GM21447 (cell line): Measurements from ENCODE around the gene NBAS.
"Not testable (repeated sequence)": the region's sequence is repeated elsewhere in the genome, so short reads cannot be mapped to it uniquely, and the experiment has no call there.

Experiments
- ATAC-seq: cut with Tn5 transposase; IDR thresholded peaks from one replicate; pipeline ENCODE4 v1.9.1; 2021; ENCODE audit not compliant: unreplicated experiment

NBAS gene

DNA sequence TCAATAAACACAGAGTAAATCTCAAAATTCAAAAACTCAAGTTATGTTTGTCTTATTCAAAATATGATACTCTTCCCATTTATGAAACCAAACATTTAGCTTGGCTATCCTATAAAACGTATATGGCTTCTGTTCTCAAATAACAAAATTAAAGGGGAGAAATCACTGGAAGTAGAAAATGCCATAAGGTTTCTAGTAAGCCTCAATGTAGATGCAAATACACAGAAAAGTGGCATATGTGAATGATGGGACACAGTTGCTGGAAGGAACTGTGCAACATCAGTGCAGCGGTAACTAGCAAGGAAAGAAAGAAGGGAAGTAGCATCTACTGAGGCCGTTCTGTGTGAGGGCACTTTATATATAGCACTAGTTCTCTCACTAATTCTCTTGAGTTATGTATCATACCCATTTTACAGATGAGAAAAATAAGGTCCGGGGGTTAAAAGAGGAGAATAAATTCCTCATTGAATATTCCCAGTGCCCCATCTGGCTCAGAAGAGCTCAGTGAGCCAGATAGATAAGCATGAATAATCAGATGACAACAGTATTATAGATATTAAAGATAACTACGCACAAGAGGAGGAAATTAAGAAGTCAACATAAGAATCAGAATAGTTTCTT is 27.2 kb downstream of the NBAS start:
- ATAC-seq: no peak

DNA sequence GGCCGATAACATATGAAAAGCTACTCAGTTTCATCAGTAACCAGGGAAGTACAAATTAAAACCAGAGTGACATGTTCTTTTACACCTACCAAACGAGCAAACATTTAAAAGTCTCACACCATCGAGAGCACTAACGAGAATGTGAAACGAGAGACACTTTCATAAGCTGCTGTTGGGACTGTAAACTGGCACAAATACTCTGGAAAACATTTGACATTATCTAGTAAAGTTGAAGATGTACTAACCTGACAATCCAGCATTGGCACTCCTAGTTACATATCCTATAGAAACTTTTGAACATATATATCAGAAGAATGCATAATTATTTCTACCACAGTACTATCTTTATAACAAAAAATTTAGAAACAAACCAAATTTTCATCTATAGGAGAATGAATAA is 28.1 kb downstream of the NBAS start:
- ATAC-seq: no peak

DNA sequence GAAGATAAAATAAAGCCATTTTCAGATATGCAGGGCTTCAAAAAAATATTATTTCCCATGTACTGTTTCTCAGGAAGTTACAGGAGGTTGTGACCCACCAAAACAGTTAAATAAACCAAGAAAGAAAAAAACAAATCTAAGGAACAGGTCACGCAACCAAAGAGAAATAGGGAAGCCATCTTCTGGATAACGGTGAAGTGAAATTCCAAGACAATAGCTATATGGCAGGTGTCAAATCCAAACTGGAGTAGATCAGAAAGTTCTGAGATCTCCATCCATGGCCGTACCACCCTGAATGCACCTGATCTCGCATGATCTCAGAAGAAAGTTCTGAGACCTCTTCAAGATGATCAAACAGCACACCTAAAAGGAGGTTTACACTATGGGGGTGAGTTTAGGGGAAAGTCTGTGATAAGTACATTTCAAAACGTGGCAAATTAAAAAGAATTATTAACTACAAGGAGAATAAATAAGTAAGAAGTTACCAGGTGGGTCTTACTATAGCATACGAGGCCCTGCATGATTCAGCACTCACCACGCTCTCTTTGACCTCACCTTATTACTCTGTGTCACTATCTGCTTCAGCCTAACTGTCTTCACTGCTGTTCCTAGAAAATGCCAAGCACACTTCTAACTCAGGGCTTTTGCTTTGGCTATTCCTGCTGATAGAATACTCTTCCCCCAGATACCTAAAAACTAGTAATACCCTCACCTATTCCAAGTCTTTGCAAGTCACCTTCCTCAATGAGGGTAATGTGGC is 29.9 kb downstream of the NBAS start:
- no peak for ATAC-seq

DNA sequence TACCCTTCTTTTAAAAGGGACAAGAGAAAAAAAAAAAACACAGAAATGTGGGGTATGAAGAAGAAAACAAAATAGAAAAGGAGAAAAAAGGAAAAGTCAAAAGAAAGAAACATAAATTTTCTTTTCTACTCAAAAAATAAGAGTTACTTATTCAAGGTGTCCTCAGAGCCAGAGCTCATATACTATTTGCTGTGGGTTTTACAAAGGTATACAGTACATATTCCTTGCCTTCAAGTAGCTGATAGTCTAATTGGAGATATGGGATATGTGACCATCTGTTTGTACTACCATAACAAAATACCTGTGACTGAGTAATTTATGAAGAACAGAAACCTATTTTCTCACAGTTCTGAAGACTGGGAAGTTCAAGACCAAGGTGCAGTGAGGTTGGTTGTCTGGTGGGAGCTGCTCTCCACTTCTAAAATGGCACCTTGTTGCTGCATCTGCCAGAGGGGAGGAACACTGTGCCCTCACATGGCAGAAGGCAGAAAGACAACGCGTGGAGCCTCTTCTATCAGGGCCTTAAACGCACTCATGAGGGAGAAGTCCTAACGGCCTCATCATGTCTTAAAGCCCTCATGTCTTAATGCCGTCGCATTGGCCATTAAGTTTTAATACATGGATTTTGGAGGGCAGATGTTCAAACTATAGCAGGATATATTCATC is 33.9 kb downstream of the NBAS start:
- ATAC-seq: no peak

DNA sequence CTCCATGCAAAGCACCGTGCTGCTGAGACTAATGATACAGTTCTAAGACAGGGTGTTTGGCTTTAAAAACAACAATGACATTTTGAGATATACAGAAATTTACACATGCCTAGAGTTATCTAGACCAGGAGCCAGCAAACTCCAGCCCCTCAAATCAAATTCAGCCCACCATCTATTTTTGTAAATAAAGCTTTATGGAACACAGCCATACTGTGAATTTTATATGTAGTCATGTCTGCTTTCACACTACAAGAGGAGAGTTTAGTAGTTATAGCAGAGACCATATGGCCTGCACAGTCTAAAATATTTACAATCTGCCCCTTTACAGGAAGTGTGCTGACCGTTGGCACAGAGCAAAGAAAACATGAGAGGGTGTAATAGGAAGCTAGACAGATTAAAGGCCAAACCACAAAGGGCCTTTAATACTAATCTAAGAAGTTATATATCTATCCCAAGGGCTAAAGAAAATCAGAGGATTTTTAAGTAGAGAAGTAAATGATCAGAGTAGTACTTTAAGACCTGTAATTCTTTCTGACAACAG is 39.4 kb downstream of the NBAS start:
- ATAC-seq: no peak

DNA sequence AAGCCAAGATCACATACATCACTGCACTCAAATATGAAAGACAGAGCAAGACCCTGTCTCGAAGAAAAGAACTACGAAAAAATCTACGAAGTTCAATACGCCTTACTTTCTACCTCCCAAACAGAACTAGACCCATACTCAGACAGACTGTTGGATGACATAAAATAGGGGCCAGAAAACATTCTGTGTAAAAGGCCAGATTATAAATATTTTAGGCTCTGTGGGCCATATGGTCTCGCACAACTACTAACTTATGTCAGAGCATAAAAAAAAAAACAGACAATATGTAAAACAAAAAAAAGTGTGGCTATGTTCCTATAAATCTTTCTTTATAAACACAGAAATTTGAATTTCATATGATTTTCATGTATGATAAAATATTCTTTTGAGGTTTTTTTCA is 40.8 kb downstream of the NBAS start:
- ATAC-seq: no peak

DNA sequence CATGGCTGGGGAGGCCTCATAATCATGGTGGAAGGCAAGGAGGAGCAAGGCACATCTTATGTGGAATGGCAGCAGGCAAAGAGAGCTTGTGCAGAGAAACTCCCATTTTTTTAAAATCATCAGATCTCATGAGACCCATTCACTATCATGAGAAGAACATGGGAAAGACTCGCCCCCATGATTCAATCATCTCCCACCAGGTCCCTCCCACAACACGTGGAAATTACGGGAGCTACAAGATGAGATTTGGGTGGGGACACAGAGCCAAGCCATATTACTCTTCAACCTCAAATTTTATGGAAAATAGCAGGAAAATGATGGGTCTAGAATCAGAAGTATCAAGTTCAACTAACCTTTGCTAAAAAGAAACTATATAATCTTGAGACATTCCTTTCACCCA is 42.4 kb downstream of the NBAS start:
- ATAC-seq: not testable (repeated sequence)

DNA sequence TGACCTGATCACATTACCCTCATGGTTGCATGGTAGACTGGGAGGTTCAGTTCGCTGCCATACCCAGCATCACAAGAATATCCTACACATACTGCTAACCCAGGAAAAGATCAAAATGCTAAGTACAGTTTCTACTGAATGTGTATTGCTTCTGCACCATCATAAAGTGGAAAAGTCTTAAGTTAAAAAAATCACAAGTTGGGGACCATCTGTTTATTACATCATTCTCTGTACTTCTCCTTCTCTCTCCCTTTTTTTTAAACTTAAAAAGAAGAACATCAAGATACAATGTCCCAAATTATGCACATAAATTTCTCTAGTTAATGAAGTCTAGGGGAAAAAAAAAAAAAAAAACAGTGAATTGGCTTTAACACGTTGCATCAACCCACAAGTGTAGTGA is 43.3 kb downstream of the NBAS start:
- no peak for ATAC-seq

DNA sequence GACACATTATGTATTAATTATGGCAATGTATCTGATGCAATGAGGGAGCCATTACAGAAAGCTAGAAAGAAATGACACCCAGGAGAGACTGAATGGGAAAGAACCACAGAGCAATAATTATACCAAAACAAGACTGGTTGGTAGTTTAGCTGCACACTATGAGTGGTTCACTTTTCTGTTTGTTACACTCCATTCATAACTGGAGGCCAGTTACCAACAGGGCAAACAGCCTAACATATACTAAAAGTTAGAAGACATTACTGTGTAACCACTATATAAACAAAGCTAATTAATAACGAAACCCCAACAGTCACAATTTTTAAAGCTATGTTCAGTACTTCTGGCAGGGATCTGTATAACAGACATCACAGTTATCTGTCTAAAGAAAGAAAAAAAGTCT is 49.4 kb downstream of the NBAS start:
- ATAC-seq: no peak

DNA sequence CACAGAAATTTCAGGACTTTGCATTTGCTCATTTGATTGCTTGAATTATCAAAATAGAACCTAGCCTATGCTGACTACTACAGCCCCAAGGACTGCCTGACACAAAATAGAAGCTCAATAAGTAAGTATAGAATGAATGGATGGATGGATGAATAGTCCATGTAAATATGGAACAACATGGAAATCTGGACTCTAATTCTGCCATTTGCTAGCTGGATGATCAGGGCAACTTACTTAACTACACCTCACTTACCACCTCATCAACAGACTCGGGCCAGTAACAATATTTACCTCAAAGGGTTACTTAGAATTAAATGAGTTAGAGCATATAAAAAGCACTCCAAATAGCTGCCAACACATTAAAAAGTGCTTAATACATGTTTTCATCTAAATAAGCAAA is 50.6 kb downstream of the NBAS start:
- ATAC-seq: no peak

DNA sequence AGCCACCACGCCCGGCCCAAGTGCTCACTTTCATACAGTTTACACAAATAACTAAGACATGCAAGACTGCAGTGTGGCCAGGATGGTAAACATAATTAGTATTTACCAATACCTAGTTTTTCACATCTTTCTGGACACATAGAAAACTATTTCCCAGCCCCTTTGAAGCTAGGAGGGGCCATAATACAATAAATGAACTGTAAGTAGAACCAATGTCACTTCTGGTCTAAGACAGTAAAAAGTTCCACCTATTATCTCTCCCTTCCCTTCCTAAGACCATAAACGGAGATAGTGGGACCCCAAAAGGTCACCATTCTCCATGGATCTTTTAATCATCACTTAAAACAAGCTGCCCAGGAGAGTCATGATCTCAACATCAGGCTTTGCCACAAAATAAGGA is 51.0 kb downstream of the NBAS start:
- no peak for ATAC-seq

DNA sequence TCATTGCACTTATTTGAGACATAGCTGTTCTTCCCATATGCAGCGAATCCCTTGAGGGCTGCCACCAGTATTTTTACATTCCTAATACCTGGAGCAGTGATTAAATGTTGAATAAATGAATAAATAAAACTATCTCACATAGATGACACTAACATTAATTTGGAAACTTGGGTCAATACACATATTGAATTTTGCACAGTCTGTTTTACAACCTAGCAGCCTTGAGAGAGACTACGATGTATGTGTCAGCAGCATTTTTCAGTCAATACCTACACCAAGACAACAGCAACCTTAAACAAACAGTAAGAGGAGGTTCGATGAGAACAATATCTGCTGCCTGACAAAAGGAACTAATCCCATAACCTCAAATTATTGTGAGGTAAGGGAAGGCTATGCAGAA is 53.4 kb downstream of the NBAS start:
- ATAC-seq: no peak

DNA sequence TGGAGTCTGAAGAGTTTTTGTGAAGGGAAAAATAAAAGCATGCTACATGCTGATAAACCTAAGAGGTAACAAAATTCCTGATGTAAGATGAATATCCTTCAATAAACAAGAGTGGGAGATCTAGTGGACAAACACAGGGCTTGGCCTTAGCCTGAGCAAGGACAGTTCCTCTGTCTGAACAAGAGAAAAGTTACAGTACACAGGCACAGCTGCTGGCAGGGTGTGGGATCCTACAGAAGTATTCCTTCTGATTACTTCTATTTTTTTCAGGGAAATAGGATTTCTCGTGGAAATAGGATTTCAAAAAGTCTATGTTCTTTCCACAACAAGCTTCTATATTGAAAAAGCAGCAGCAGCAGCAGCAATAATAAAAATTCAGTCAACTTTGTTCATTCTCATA is 54.1 kb downstream of the NBAS start:
- no peak for ATAC-seq

DNA sequence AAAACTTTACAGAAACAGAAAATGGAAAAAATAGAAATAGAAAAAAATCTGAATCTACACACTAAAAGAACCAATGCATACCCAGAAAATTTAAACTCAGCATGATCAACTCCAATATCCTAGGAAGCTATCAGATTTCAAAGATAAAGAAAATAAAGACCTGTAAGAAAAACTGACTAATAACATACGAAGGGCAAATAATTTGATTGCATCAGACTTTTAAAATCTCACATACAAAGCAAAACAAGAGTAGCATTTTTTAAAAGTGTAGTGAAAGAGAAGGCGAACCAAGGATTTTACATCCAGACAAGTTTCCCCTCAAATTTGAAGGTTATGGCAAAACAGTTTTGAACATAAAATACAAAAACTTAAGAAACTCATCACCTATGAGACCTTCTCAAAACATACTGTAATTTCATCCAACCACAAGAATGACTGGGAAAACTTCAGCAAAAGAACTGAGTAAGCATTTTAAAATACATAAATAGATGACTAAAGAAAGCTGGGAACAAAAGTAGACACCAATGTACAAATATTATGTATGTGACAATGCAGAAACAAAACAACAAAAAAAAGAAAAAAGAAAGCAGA is 54.8 kb downstream of the NBAS start:
- ATAC-seq: no peak

DNA sequence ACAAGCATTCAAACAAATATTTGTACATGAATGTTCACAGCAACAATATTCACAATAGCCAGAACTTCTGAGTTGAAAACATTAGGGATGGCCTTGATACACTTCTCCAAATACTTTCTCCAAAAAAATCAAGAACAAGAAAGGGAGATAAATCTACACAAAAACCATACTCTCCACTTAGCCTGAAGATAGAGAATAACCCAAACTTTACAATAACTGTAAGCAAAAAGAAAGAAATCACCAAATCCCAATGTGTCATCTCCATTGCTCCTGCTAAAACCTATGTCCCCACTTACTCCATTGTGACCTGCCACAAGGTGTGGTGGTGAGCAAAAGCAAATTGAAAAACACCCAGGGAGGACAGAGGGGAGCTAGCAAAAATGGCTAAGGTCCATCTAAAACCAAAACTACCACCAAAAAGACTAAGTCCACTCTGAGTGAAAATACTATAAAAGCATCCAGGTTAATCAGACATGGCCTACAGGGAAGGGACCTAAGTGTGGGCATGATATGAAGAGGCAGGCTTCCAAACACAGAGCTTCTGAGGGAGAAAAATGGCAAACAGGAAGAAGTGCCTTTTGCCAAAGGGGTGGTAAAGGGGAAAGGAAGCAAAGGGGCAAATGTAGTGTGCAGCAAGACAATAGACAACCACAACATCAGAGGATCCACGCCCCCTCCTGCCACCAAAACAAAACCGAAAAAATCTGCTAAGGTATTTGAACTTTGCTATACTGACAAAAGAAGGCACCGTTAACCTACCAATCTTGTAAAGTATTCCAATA is 56.1 kb downstream of the NBAS start:
- no peak for ATAC-seq

DNA sequence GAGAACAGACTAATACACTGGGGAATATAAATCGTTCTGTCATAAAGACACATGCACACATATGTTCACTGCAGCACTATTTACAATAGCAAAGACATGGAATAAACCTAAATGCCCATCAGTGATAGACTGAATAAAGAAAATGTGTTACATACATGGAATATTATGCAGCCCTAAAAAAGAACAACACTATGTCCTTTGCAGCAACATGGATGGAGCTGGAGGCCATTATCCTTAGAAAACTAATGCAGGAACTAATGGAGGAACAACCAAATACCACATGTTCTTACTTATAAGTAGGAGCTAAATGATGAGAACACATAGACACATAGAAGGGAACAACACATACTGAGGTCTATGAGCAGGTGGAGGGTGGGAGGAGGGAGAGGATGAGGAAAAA is 61.9 kb downstream of the NBAS start:
- ATAC-seq: not testable (repeated sequence)

DNA sequence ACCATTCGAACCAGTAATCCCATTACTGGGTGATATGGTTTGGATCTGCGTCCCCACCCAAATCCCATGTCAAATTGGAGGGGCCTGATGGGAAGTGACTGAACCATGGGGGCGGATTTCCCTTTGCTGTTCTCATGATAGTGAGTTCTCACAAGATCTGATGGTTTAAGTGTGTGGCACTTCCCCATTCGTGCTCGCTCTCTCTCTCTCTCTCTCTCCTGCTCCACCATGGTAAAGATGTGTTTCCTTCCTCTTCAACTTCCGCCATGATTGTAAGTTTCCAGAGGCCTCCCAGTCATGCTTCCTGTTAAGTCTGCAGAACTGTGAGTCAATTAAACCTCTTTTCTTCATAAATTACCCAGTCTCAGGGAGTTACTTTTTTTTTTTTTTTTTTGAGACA is 62.6 kb downstream of the NBAS start:
- ATAC-seq: no peak

DNA sequence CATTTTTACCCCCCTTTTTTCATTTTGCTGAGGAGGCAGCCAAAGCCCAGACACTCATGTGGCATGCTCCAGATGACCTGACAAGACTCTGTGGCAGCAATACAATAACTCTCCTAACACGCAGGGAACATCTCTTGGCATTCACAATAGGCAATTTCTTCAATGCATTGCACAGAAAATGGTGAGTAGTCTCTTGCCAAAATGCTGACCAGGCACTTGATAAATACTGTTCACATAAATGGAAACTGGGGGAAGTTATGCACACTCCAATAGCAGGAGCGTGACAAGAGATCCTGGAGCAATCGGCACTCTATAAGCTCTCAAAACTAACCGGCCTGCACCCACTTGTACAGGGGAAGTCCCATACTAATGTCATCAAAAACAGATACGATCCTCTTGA is 66.3 kb downstream of the NBAS start:
- no peak for ATAC-seq

DNA sequence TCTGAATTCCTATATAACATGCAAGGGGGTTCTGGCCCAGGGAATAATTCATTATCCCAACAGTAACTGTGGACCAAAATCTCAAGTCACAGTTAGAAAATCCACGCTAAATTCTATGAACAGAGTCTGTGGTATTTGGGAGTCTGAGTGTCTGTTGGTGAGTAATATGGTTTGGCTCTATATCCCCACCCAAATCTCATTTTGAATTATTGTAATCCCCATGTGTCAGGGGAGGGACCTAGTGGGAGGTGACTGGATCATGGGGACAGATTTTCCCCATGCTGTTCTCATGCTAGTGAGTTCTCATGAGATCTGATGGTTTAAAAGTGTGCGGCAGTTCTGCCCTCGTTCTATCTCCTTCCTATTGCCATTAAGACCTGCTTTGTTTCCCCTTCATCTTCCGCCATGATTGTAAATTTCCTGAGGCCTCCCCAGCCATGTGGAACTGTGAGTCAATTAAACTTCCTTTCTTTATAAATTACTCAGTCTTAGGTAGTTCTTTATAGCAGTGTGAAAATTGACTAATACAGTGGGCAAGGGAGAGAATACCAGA is 68.3 kb downstream of the NBAS start:
- ATAC-seq: no peak

DNA sequence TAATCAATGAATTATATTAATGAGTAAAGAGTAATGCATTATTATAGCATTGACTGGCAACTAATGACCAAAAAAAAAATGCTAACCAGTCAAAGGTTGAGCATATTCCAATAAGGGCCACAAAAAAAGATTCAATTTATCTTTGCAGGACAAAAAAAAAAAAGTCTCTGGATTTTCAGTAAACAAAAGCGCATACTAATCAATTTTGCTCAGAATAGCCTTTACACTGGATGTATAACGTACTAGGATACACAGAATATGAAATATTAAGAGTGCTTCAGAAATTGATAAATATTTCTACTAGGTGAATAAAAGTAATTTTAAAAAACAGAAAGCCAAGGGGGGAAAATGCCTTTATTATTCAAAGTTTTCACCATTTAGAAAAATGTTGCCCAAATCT is 74.4 kb downstream of the NBAS start:
- no peak for ATAC-seq

DNA sequence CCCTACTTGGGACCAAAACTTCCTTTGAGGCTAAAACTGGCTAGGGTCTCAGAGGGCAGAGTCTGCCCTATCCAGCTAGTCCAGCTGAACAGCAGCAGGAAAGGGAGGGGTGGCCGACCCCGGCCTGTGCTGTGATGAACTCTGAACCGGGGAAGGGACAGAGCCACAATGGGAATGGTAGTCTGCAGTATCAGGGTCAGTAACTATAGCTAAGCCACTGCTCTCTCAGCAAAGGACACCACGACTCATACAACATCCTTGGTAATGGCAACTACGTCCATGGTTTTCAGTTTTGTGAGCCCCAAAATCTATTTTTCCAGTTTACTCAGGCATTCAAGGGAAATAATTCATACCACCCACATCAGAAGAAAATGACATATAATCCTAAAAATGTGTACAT is 75.2 kb downstream of the NBAS start:
- no peak for ATAC-seq
